Body of pancreas (tissue), 4 donors: ENCODE data around the gene SERPINB11.
A peak's percentile ranks its signal among the peaks of the same experiment; 100 is the strongest.

ENCODE experiments used
- CTCF ChIP-seq, 7 experiments: fragments of 450-650 bp in 4 of 7; fragments of 200-600 bp in 3 of 7; sonication (generic) in 3 of 7; IDR thresholded peaks; one replicate each; pipeline ENCODE4 v1.5.1; 2016 to 2019; ENCODE audit warnings: antibody characterized with exemption in 7 of 7
- POLR2A ChIP-seq, 3 donors: fragments of 450-650 bp; IDR thresholded peaks; one replicate each; pipeline ENCODE4 v1.6.1; 2016; ENCODE audit warnings: antibody characterized with exemption in 3 of 3, mild to moderate bottlenecking in 2 of 3

GRCh38 chr18:63676526-63677323 lies 26.0 kb upstream of the SERPINB11 start:
- TF ChIP-seq POLR2A (IDR thresholded peaks at IDR 0.05) = no peak
- TF ChIP-seq CTCF (IDR thresholded peaks at IDR 0.05) = peak in 4 of 7 experiments; percentile 10 to 36 (median 21)
